ENCODE measurements around the gene CCNB1.
"Not testable (repeated sequence)": the region's sequence is repeated elsewhere in the genome, so short reads cannot be mapped to it uniquely, and the experiment has no call there.

CCNB1 gene

DNA sequence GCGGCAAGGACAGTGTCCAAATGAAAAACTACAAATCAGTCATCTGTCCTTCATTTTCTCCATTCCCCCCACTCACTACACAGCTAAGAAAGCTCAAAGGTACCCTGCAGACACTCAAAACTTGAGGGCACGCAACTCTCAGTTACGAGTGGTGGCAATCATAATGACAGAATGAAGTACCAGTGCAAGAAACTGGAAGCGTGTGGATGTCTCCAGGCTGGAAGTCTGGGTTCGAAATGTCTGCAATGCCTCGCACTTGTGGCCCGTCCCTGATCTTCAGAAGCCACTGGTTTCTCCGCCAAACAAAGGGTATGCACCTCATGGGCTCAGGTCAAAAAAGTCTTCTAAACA is 21.8 kb downstream of the CCNB1 start:
- DNase-seq, result no peak

DNA sequence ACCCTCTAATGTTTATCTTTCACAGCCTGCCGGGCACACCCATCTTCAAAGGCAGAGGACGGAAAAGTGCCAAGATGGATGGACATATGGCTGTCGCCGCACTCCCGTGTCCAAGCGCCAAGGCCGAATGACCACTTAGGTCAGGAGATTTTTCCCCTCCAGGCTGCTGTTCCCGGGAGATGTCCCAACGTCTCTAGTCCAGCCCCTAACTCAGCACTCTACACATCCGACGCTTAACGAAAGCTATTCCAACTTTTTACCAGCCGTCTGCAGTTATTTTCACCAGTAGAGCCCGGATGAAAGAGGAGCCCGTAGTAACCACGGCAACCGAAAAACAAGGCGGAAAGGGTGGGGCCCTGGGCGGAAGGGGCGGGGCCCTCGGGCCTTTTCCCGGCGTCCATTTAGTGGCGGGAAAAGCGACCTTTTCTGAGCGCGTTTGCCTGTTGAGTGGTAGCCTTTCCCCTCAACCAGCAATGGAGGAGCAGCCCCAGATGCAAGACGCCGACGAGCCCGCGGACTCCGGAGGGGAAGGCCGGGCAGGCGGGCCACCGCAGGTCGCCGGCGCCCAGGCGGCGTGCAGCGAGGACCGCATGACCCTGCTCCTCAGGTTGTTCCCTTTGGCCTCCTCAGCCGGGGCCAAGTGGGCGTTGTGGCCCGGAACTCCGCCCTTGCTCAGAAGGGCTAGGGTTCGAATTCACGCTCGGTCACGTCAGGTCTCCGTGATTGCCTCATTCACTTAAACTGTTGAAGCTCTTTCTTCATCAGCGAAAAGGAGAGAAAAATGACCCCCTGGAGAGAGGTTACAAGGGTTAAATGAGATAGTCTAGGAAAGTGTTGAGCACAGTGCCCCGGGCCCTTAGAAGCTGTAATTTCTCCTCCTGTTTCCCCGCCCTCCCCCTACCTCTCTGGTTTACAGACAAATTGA is 22.5 kb downstream of the CCNB1 start, which contains the start of gene CENPH:
Gene CENPH, plus strand, starts transcription at position 422 of the 925 bp plus-strand sequence. Its CDS starts 52 bp downstream, at position 474.
- peak; percentile 81 for DNase-seq

DNA sequence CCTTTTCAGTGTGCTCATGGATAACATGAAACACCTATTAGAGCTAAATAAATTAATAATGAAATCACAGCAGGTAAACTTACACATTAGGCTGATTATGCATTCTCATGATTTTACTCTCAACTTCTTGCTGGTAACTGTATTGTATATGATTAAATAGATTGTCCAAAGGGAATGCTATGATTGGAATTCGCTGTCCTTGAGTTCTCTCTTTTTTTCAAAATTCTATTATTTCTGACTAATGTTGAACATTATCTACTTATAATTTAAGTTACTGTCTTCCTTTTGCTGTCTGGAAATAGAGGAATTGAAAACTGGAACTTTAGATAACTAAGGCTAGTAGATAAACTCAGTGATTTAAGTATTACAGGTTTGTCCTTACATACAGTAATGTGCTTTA is 35.5 kb downstream of the CCNB1 start:
- no peak for DNase-seq

DNA sequence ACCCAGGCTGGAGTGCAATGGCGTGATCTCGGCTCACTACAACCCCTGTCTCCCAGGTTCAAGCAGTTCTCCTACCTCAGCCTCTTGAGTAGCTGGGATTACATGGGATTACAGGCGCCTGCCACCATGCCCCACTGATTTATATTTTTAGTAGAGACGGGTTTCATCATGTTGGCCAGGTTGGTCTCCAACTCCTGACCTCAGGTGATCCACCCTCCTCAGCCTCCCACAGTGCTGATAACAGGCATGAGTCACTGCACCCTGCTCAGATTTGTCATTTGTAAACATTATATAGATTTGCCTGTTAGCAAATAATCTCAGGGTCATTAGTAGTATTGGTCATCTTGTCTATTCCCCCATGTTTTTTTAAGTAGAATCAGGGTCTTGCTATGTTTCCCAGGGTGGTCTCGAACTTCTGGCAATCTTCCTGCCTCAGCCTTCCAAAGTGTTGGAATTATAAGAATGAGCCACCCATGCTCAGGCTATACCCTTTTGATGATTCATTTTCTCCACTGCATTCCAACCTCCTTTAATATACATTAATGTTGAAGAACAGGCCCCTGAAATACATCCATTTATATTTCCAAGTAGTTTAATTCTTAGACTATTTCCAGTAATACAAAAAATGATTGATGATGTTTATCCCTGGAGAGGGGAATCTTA is 39.7 kb downstream of the CCNB1 start:
- DNase-seq, result no peak

DNA sequence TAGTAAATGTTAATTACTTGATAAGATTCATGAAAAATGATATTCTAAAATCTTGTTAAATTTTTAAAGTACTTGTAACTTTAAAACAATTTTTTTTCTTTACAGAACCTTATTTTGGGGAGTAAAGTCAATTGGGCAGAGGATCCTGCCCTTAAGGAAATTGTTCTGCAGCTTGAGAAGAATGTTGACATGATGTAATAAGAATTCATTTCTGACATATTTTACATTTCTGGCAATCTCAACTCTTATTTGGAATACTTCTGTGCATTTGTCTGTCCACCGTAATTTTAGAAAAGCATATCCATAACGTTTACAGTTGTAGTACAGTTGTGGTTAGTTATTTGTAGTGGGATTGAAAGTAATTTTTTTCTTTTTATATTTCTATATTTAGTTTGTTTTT is 42.7 kb downstream of the CCNB1 start:
- no peak for DNase-seq

DNA sequence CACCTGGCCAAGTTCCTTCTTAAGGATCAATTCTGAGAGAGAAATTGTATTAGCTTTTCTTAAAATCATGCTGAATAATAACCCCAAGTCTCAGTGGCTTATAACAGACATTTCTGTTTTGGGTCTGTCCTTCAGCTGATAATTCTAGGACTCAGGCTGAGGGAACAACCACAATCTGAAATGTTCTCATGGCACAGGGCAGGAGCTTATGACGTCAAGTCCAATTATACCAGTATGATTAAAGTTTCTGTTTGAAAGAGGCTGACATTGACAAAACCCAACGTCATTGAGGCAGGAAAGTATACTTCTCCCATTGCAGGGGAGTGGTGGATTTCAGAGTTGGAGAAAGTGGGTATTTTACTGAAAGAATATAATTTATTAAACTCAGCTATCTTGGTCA is 44.2 kb downstream of the CCNB1 start:
- DNase-seq, result no peak

DNA sequence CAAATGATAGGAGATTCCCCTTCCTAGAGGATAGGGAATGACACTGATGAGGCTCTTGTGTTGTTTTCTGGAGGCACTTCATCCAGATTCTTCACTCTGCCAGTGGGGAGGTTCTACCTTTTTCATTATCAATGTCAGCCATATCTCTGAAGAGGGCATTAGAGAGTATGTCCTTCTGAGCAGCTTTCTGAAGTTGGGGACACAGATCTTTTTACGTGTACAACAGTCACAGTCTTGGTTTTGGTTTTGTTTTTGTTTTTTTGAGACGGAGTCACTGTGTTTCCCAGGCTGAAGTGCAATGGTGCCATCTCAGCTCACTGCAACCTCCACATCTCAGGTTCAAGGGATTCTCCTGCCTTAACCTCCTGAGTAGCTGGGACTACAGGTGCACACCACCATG is 45.1 kb downstream of the CCNB1 start:
- DNase-seq, result no peak

DNA sequence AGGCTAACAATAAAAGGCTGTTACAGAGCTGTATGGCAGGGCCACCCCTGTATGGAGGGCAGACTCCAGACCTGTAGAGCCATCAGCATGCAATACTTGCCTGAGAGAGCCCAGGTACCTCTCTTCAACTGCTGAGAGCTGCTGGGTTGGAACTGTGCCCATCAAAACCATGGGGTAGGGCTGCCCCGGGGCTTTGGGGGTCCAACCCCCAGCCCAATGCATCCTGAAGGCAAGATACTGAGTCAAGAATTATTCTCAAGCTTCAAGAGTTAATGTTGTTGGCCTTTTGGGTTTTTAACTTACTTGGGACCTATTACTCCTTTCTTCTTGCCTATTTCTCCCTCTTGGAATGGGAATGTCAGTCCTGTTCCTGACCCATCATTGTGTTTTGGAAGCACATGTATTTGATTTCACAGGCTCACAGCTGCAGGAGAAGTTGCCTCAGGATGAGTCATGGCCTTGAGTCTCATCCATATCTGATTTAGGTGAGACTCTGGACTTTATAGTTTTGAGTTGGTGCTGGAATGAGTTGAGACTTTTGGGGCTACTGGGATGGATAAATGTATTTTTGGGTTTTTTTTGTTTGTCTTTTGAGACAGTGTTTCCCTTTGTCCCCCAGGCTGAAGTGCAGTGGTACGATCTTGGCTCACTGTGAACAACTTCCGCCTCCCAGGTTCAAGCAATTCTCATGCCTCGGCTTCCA is 46.7 kb downstream of the CCNB1 start:
- no peak for DNase-seq

DNA sequence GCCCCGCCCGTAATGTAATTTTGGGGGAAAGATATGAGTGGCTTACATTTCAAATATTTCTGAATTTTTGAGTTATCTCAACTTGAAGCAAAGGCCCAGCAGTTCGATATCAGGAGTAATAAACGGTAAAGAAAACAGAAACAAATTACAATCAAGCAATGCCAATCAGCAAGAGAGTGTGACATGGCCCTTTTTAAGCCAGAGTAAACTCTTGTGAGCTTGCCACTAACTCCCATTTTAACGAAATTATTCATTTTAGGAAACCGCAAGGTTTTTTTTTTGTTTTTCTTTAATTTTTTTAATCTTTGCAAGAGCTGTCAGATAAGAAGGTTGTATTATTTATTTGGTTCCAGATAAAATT is 50.2 kb downstream of the CCNB1 start:
- DNase-seq, result no peak

DNA sequence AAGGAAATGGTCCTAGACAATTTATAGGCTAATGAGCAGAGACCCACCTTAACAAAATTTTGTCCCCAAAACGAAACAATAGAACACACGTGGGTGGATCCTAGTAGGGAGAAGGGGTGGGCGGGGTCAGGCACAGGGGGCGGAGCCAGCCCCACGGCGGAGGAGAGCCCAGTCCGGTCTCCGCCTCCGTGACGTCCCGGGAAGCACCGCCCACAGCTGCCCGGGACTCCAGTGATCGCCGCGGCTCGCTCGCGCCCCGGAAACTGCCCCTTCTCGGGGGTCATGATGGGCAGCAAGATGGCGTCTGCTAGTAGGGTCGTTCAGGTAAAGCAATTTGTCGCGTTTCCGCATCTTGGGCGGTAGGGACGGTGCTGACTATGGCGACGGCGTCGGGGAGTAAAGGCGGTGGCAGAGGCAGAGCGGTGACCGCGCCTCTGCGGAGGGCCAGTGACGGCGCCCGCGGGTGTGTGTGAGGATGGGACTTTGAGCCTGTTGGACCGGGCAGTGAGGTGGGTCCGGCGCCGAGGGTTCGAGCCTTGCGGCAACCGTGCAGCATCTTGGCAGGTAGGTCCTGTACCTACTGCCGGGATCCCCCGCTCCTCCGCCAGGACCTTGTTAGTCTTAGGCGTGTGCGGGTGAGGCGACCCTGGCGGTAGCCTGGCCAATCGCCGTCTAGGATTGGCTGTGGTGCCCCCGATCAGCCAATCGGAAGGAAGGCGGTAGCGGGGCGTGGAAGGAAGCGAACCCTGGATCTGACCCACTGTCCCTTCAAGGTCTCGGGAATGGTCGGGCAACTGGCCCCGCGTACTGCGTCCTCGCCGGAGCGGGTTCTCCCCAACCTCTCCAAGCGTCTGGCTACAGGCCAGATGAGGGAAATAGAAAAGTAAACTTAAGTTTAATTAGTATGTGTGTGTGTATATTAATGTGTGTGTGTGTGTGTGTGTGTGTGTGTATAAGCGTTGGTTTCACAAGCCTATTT is 50.9 kb downstream of the CCNB1 start:
- DNase-seq, result peak; percentile 72

DNA sequence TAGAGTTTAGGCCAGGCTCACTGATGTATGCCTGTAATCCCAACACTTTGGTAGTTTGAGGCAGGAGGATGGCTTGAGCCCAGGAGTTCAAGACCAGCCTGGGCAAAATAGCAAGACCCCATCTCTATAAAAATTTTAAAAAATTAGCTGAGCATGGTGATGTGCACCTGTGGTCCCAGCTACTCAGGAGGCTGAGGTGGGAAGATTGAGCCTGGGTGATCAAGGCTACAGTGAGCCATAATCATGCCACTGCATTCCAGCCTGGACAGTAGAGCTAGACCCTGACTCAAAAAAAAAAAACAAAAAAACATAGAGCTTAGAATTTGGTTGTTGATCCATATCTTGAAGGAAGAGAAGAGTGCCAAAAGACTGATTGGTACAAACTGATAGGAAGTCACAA is 53.0 kb downstream of the CCNB1 start:
- DNase-seq, result no peak

DNA sequence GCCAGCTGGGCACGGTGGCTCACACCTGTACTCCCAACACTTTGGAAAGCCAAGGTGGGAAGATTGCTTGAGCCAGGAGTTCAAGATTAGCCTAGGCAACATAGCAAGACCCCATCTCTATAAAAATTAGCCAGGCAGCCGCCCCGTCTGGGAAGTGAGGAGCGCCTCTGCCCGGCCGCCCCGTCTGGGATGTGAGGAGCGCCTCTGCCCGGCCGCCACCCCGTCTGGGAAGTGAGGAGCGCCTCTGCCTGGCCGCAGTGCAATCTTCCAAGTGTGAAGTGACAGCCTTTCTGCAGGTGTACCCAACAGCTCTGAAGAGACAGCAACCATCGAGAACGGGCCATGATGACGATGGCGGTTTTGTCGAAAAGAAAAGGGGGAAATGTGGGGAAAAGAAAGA is 53.4 kb downstream of the CCNB1 start:
- DNase-seq, result not testable (repeated sequence)

DNA sequence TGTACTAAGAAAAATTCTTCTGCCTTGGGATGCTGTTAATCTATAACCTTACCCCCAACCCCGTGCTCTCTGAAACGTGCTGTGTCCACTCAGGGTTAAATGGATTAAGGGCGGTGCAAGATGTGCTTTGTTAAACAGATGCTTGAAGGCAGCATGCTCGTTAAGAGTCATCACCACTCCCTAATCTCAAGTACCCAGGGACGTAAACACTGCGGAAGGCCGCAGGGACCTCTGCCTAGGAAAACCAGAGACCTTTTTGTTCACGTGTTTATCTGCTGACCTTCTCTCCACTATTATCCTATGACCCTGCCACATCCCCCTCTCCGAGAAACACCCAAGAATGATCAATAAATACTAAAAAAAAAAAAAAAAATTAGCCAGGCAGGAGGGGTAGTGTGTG is 53.9 kb downstream of the CCNB1 start:
- not testable (repeated sequence) for DNase-seq

DNA sequence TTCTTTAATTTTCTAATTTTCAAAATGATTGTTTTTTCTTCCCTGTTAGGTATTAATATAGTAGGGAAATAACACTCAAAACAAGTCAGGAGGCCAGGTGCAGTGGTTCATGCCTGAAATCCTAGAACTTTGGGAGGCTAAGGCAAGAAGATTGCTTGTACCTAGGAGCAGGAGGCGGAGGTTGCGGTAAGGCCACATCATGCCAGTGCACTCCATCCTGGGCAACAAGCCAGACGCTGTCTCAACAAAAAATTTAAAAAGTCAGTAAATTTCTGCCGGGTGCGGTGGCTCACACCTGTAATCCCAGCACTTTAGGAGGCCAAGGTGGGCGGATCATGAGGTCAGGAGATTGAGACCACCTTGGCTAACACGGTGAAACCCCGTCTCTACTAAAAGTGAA is 57.6 kb downstream of the CCNB1 start:
- no peak for DNase-seq

DNA sequence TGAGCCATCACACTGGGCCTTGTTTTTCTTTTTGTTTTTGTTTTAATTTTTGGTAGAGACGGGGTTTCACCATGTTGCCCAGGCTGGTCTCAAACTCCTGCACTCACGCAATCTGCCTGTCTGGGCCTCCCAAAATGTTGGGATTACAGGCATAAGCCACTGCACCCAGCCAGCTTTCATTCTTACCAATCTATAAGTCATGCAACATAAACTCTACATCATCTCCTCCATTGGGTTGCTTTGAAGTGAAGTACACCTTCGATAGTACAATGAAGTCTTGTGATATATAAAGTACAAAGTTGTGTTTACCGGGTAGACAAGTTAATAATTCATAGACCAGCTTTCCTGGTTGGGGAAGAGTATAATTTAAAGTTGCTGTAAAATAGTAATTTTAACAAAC is 58.9 kb downstream of the CCNB1 start:
- DNase-seq, result no peak

All from NCI-H1694 (cell line).